HG03103 (cell line): ENCODE results near the gene HLF.

Experiments
- ATAC-seq: cut with Tn5 transposase; IDR thresholded peaks from one replicate; pipeline ENCODE4 v1.9.1; 2021; ENCODE audit warnings: low read depth; ENCODE audit not compliant: unreplicated experiment

HLF gene

DNA sequence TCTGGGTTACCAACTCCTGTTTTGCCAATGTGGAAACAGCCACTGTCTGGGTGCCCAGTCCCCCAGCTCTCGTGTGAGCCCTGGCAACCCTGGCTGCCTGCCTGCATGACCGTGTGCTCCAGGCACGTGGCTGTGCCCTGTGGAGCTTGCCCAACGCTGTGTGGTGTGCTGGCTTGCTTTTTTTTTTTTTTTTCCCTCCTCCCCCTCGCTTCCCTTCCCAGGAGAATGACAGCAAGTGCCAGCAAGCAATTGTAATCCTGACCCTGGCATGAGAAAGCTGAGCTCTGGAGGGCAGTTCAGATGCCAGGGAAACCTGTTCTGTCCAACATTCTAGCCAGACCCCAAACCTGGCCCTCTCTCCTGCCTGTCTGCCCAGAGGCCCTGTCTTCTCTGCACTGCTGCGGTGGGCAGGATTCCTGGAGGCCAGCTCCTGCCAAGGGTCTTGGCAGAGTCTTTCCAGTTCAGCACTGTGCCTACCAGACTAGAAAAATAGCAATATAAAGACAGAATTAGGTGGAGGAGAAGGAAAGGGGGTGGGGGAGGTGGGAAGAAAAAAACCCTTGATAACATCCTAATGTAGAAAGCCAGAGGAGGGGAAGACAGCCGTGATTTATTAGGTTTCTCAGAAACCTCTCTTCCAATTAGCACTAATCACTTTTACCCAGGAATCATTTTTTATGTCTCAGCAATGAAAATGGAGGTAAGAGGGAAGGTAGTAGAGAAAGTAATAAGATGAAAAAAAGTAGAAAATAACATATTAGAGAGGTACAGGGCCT, 9.0 kb downstream of the HLF start:
- ATAC-seq: no peak

GRCh38 chr17:55274355-55275255, 9.8 kb downstream of the HLF start:
- no peak for ATAC-seq

- ATAC-seq: no peak
These were observed 11.4 kb downstream of the HLF start for GRCh38 chr17:55275894-55276804.

GRCh38 chr17:55278173-55278961, 13.6 kb downstream of the HLF start:
- ATAC-seq: no peak

GRCh38 chr17:55279203-55279602, 14.4 kb downstream of the HLF start:
- no peak for ATAC-seq

GRCh38 chr17:55279788-55280187, 15.0 kb downstream of the HLF start:
- no peak for ATAC-seq

GRCh38 chr17:55280212-55280611, 15.5 kb downstream of the HLF start:
- no peak for ATAC-seq

- no peak for ATAC-seq
These were observed 17.1 kb downstream of the HLF start for GRCh38 chr17:55281649-55282378.

GRCh38 chr17:55282379-55282702, 17.6 kb downstream of the HLF start:
- ATAC-seq: no peak

- ATAC-seq: no peak
These were observed 18.0 kb downstream of the HLF start for GRCh38 chr17:55282741-55283140.

DNA sequence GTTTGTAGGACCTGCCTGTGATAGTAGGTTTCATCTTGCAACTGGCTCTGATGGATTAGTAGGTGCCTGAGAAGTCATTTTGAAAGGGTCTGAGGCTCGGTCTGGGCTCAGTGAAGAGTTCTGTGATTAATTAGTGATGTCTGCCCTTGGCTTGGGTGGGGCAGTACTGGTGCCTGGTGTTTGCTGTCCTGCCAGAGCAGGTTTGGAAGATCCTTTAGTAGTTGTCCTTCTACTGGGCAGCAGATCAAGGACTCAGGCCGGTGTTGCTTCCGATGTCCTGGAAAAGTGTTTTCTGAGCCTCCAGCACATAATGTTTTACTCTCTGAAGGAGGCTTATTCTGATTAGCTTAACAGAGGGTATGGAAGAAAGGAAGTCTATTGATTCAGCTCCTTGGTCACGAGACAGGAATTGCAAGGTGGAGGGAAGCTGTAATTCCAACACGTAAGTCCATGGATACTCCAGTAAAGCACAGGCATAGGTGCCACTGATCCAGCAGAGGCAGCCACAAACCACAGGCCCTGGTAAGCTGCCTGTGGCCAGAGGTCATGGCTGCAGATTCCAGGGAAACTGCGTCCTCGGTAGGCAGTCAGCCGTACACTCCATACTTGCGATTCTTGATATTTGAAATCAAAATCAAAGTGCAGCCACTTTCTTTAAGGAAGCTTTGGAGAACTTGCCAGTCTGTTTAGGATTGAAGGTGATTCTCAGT, 18.7 kb downstream of the HLF start:
- ATAC-seq: no peak

GRCh38 chr17:55284001-55284884, 19.5 kb downstream of the HLF start:
- no peak for ATAC-seq

DNA sequence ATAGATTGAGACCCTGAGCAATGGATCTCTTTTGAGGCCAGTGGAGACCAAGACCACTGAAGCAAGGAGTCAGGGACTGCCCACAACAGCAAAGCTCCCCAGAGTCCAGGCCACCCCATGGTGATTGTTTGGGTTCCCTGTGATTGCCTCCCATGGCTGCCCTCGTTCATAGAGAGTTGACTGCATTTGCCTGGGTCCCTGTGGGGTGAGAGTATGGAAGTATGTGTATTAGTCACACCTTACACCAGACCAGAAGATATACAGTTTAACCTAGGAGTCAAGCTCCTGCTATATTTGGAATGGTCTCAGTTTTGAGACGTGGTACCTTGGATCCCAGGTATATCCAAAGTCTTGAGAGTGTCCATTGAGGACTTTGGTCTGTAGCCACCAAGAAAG, 20.2 kb downstream of the HLF start:
- no peak for ATAC-seq

GRCh38 chr17:55285340-55286301, 20.9 kb downstream of the HLF start:
- ATAC-seq: no peak

DNA sequence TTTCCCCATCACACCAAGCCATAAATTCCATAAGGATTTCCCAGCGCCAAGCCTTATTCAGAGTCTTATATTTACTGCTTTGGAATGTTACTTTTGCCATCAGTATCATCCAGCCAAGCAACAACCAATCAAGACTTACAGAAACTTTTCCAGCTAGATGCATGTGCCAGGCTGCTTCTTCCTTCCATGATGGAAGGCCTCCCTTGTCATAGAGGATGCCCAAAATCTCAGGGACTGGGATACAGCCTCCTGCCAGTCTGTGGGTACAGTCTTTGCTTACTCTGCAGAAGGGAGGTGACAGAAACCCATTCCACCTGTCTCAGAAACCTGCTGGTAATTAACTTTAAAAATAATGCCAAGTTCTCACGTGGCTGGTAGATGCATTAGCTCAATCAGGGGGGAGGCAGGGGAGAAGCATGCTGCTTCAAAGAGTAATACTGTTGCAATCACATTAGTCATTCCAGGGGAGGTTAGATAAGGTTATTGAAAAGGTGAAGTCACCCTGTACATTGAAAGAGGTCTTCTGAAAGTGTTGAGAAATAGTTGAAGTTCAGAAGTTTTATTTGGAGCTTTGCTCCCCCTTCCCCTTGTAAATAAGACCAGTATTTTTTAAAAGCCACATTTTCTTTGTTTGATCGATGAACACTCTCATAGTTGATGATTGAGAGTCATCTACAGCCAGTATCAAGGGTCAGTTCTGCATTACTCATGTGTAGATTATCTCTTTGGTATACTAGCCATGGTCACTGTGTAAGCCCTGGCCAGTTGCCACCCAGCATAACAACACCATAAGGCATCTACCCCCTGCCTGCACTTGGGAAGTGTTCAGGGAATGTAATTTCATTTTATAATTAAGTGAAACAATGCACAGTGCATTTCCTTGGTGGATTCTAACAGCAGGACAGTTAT, 22.2 kb downstream of the HLF start:
- no peak for ATAC-seq
